SK-N-SH treated with all-trans-retinoic acid at 6 μM for 48 hours (cell line): ENCODE data around the gene PTPRD.

Source experiments
- ATAC-seq: fragments of 200-7000 bp; cut with Tn5 transposase; 3 replicates; pipeline ENCODE4 v1.9.1; 2020; ENCODE audit warnings: mild to moderate bottlenecking, moderate library complexity
- BACH2 ChIP-seq: fragments of 250-450 bp; sonication (Bioruptor Pico); IDR thresholded peaks from 2 replicates; pipeline ENCODE4 v1.9.0; 2021; ENCODE audit warnings: mild to moderate bottlenecking, borderline replicate concordance
- CREB5 ChIP-seq: fragments of 250-450 bp; sonication (Bioruptor Pico); IDR thresholded peaks from 2 replicates; pipeline ENCODE4 v1.5.1; 2020; ENCODE audit warnings: low read depth, mild to moderate bottlenecking, moderate library complexity
- CSDC2 ChIP-seq: fragments of 250-450 bp; sonication (Bioruptor Pico); IDR thresholded peaks from 2 replicates; pipeline ENCODE4 v1.5.0; 2020; ENCODE audit warnings: mild to moderate bottlenecking, moderate library complexity
- ESRRG ChIP-seq: fragments of 250-450 bp; sonication (Bioruptor Pico); IDR thresholded peaks from 2 replicates; pipeline ENCODE4 v1.6.1; 2021; ENCODE audit warnings: mild to moderate bottlenecking
- GLIS3 ChIP-seq: fragments of 250-450 bp; sonication (Bioruptor Pico); IDR thresholded peaks from 2 replicates; pipeline ENCODE4 v1.5.0; 2020; ENCODE audit warnings: mild to moderate bottlenecking, moderate library complexity
- ISL1 ChIP-seq: fragments of 250-450 bp; sonication (Bioruptor Pico); IDR thresholded peaks from 2 replicates; pipeline ENCODE4 v2.1.2; 2022; ENCODE audit warnings: mild to moderate bottlenecking, moderate library complexity
- OSR1 ChIP-seq: fragments of 250-450 bp; sonication (Bioruptor Pico); IDR thresholded peaks from 2 replicates; pipeline ENCODE4 v1.8.0; 2022; ENCODE audit warnings: moderate library complexity, mild to moderate bottlenecking, inconsistent platforms
- POU6F1 ChIP-seq: fragments of 250-450 bp; sonication (Bioruptor Pico); IDR thresholded peaks from 2 replicates; pipeline ENCODE4 v1.8.0; 2021; ENCODE audit warnings: low read depth, mild to moderate bottlenecking, moderate library complexity, borderline replicate concordance
- PPARA ChIP-seq: fragments of 250-450 bp; sonication (Bioruptor Pico); IDR thresholded peaks from 2 replicates; pipeline ENCODE4 v1.5.0; 2020; ENCODE audit warnings: mild to moderate bottlenecking, borderline replicate concordance
- RARB ChIP-seq: fragments of 250-450 bp; sonication (Bioruptor Pico); IDR thresholded peaks from 2 replicates; pipeline ENCODE4 v1.8.0; 2021; ENCODE audit warnings: mild to moderate bottlenecking, moderate library complexity
- SNAI2 ChIP-seq: fragments of 250-450 bp; sonication (Bioruptor Pico); IDR thresholded peaks from 2 replicates; pipeline ENCODE4 v1.5.0; 2020; ENCODE audit warnings: mild to moderate bottlenecking, moderate library complexity
- TCF4 ChIP-seq: fragments of 250-450 bp; sonication (Bioruptor Pico); IDR thresholded peaks from 2 replicates; pipeline ENCODE4 v1.8.0; 2021; ENCODE audit warnings: mild to moderate bottlenecking, moderate library complexity, borderline replicate concordance
- TOX ChIP-seq: fragments of 250-450 bp; sonication (Bioruptor Pico); IDR thresholded peaks from 2 replicates; pipeline ENCODE4 v1.8.0; 2021; ENCODE audit warnings: mild to moderate bottlenecking, moderate library complexity, borderline replicate concordance
- ZC3H10 ChIP-seq: fragments of 250-450 bp; sonication (Bioruptor Pico); IDR thresholded peaks from 2 replicates; pipeline ENCODE4 v1.5.1; 2021; ENCODE audit warnings: mild to moderate bottlenecking, moderate library complexity
- ZFP3 ChIP-seq: fragments of 250-450 bp; sonication (Bioruptor Pico); IDR thresholded peaks from 2 replicates; pipeline ENCODE4 v1.5.0; 2020; ENCODE audit warnings: mild to moderate bottlenecking, moderate library complexity
- ZFP30 ChIP-seq: fragments of 450-650 bp; formaldehyde crosslinking; IDR thresholded peaks from 2 replicates; pipeline ENCODE4 v1.5.0; 2022; ENCODE audit warnings: mild to moderate bottlenecking, moderate library complexity
- ZNF70 ChIP-seq: fragments of 450-650 bp; formaldehyde crosslinking; IDR thresholded peaks from 2 replicates; pipeline ENCODE4 v1.5.0; 2020; ENCODE audit warnings: mild to moderate bottlenecking, moderate library complexity
- ZNF8 ChIP-seq: fragments of 450-650 bp; formaldehyde crosslinking; IDR thresholded peaks from 2 replicates; pipeline ENCODE4 v1.5.0; 2020; ENCODE audit warnings: mild to moderate bottlenecking, moderate library complexity
- TF ChIP-seq, protein P1 (sequence below): fragments of 250-450 bp; sonication (Bioruptor Pico); IDR thresholded peaks from 2 replicates; pipeline ENCODE4 v1.8.0; 2020; ENCODE audit warnings: mild to moderate bottlenecking, moderate library complexity, borderline replicate concordance
- TF ChIP-seq, protein P2 (sequence below): fragments of 250-450 bp; sonication (Bioruptor Pico); IDR thresholded peaks from 2 replicates; pipeline ENCODE4 v1.5.0; 2020; ENCODE audit warnings: mild to moderate bottlenecking, moderate library complexity

Gene PTPRD

GRCh38 chr9:8364026-8364752, 2248.6 kb downstream of the PTPRD start:
- TF ChIP-seq, protein P1, sequence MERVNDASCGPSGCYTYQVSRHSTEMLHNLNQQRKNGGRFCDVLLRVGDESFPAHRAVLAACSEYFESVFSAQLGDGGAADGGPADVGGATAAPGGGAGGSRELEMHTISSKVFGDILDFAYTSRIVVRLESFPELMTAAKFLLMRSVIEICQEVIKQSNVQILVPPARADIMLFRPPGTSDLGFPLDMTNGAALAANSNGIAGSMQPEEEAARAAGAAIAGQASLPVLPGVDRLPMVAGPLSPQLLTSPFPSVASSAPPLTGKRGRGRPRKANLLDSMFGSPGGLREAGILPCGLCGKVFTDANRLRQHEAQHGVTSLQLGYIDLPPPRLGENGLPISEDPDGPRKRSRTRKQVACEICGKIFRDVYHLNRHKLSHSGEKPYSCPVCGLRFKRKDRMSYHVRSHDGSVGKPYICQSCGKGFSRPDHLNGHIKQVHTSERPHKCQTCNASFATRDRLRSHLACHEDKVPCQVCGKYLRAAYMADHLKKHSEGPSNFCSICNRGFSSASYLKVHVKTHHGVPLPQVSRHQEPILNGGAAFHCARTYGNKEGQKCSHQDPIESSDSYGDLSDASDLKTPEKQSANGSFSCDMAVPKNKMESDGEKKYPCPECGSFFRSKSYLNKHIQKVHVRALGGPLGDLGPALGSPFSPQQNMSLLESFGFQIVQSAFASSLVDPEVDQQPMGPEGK, result no peak
- no peak for TF ChIP-seq CREB5 (CRISPR knock-in tag)
- TF ChIP-seq PPARA, result no peak
- TF ChIP-seq OSR1 (CRISPR knock-in tag), result no peak
- no peak for TF ChIP-seq TCF4 (CRISPR knock-in tag)
- no peak for TF ChIP-seq SNAI2 (CRISPR knock-in tag)
- TF ChIP-seq ZFP30 (CRISPR knock-in tag), result no peak
- ATAC-seq, result no peak

DNA sequence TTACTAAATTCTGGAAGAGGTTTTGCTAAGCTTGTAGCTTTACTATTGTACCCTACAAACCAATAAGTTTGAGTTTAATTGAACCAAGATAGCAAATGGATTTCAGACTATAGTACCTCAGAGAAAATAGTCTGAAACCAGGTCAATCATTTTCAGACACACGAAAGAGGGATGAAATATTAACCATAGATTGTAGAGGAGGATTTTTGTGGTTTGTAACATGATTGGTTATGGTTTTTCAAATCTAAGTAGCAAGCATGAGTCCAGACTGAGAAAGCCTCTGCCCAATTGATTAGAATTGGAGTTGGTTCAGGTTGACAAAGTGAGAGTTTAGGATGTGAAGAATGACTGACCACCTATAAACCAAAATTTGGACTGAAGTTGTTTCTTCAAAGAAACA, 2250.6 kb downstream of the PTPRD start:
- no peak for ATAC-seq
- TF ChIP-seq ZC3H10 (no peak), CSDC2 (CRISPR knock-in tag) (no peak), RARB (CRISPR knock-in tag) (no peak), ZFP3 (CRISPR knock-in tag) (no peak), PPARA (no peak), BACH2 (no peak)
- TF ChIP-seq, protein P2, sequence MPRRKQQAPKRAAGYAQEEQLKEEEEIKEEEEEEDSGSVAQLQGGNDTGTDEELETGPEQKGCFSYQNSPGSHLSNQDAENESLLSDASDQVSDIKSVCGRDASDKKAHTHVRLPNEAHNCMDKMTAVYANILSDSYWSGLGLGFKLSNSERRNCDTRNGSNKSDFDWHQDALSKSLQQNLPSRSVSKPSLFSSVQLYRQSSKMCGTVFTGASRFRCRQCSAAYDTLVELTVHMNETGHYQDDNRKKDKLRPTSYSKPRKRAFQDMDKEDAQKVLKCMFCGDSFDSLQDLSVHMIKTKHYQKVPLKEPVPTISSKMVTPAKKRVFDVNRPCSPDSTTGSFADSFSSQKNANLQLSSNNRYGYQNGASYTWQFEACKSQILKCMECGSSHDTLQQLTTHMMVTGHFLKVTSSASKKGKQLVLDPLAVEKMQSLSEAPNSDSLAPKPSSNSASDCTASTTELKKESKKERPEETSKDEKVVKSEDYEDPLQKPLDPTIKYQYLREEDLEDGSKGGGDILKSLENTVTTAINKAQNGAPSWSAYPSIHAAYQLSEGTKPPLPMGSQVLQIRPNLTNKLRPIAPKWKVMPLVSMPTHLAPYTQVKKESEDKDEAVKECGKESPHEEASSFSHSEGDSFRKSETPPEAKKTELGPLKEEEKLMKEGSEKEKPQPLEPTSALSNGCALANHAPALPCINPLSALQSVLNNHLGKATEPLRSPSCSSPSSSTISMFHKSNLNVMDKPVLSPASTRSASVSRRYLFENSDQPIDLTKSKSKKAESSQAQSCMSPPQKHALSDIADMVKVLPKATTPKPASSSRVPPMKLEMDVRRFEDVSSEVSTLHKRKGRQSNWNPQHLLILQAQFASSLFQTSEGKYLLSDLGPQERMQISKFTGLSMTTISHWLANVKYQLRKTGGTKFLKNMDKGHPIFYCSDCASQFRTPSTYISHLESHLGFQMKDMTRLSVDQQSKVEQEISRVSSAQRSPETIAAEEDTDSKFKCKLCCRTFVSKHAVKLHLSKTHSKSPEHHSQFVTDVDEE (CRISPR knock-in tag), result no peak

DNA sequence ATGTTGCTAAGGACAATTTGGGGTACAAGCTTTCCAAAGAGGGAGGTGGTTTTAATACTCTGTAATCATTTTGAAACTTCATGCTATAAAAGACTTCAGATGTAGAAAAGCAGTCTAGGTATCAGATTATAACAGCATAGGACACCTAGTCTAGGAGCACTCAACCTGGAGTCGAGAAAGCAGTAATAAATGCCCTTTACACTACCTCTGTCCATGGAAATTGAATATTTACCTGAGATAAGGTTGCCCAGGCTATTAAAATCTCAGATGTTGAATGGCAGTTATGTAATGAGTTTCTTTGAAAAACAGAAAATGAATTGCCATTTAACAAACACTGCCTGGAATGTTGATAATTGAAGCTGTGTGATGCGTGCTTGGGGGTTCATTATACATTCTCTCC, 2251.4 kb downstream of the PTPRD start:
- no peak for ATAC-seq

GRCh38 chr9:8356406-8356805, 2256.4 kb downstream of the PTPRD start:
- no peak for ATAC-seq
- no peak for TF ChIP-seq ZNF70 (CRISPR knock-in tag)
- no peak for TF ChIP-seq CREB5 (CRISPR knock-in tag)
- TF ChIP-seq, protein P2 (CRISPR knock-in tag), result no peak
- no peak for TF ChIP-seq CSDC2 (CRISPR knock-in tag)
- TF ChIP-seq, protein P1, result no peak
- no peak for TF ChIP-seq ISL1 (CRISPR knock-in tag)
- no peak for TF ChIP-seq SNAI2 (CRISPR knock-in tag)
- no peak for TF ChIP-seq OSR1 (CRISPR knock-in tag)
- no peak for TF ChIP-seq PPARA
- no peak for TF ChIP-seq ZC3H10
- no peak for TF ChIP-seq POU6F1 (CRISPR knock-in tag)

More for the DNA sequence above, 2251.4 kb downstream of the PTPRD start:
- TF ChIP-seq GLIS3 (CRISPR knock-in tag) (no peak), TOX (no peak), SNAI2 (CRISPR knock-in tag) (no peak), RARB (CRISPR knock-in tag) (no peak), ESRRG (CRISPR knock-in tag) (no peak), ZNF8 (CRISPR knock-in tag) (no peak)
